Superior temporal gyrus (tissue), 1 donor: ENCODE measurements around the gene MCOLN1.

Source experiments
- DNase-seq: peaks from one replicate; pipeline ENCODE4 v3.0.0-alpha.2; 2016; ENCODE audit errors: extremely low spot score

Gene MCOLN1

GRCh38 chr19:7522072-7522922, at the start of gene MCOLN1:
TSS of gene MCOLN1 (plus strand) at chr19:7522624. CDS start at chr19:7522751, 127 bp downstream.
- peak; percentile 99 for DNase-seq

DNA sequence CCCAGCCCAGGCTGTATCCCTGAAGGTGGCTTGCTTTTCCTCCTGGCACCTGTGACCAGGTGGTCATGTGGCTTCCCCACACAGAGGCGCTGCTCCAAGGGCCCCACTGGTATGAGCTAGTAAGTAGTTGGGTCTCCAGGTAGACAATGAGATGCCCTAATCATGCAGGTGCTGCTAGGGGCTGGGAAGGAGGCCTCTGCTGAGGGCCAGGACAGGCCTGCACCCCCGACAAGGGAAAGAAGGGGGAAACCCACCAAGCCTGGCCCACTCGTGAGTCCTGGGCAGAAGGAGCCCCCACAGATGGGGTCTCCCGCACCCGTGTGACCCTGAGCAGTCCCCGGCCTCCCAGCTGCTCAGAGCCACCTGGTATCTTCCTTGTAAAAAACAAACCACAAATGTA, 46.8 kb upstream of the MCOLN1 start:
- no peak for DNase-seq

GRCh38 chr19:7476241-7476640, 46.2 kb upstream of the MCOLN1 start:
- DNase-seq, result no peak

- DNase-seq, result no peak
These were observed 45.5 kb upstream of the MCOLN1 start for GRCh38 chr19:7476777-7477494.

DNA sequence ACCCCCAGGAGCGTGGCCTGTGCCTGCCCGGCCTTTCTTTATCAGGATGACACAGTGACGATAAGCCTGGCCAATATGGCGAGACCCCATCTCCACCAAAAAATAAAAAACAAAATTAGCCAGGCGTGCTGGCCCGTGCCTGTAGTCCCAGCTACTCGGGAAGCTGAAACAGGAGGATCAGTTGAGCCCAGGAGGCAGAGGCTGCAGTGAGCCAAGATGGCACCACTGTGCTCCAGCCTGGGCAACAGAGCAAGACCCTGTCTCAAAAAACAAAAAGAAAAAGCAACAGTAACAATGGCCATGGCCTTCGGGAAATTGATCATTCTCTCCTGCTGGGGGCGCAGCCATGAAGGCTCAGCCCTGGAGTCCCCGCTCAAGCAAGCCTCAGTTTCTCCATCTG, 44.7 kb upstream of the MCOLN1 start:
- DNase-seq, result no peak

DNA sequence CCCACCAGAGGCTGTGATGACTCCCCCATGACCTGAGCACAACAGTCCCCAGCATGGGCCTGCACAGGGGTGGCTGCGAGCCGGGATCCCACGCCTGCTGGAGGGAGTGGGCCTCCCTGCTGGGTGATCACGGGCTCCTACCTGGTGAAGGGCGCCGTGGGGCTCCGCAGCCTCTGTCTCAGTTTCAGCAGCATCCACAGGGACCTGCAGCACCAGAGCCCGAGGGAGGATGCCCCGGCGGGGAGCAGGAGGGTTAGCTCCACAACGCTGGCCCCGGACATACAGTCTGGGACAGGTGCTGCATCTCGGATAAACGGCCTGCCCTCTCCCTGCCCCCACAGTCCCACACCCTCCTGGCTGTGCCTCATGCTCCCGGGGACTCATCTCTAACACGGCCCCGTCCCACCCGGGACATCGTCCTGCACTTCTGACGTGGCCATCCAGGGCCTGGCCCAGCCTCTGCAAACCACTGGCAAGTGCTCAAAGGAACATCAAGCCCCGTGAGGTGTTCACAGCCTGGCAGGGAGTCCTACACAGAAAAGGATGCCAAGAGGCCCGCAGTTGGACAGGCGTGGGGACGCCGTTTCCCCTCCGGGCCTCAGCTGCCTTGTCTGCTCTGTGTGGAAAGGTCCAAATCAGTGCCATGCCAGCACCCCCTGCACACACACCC, 44.1 kb upstream of the MCOLN1 start:
- no peak for DNase-seq

- no peak for DNase-seq
These were observed 43.6 kb upstream of the MCOLN1 start for GRCh38 chr19:7478843-7479227.

DNA sequence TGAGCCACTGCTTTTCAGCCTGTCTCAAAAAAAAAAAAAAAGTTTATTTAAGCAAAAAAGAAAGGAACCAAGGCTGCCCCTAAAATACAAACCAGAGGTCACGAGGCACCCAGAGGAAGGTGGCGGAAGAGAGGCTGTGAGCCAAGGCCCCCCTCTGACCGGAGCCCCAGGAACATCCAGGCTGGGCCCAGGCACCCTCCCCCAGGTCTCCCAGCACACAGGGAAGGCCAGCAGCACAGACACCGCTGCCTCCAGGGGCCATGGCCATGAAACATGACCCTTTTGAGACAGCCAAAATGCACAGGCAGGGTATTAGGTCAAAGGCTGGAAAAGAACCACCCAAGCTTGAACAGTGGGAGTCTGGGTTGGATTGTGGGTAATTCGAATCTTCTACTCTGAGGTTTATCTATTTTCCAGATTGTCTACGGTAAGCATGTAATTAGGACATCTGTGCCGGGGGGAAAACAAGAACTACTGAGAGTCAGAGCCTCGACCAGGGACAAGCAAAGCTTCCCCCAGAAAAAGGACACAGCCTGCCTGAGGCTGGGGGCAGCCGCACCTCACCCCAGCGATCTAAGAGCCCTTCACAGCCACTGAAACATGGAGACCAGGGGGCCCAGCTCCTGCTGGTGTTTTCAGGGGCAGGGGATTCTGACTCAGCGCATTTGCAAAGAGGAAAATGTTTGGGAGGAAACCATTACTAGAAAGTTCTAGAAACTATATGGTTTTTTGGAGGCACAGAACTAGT, 42.0 kb upstream of the MCOLN1 start:
- no peak for DNase-seq

- no peak for DNase-seq
These were observed 41.5 kb upstream of the MCOLN1 start for GRCh38 chr19:7480970-7481255.

GRCh38 chr19:7482584-7483439, 39.6 kb upstream of the MCOLN1 start:
- no peak for DNase-seq

GRCh38 chr19:7483720-7484201, 38.7 kb upstream of the MCOLN1 start:
- DNase-seq, result no peak

GRCh38 chr19:7486923-7487322, 35.5 kb upstream of the MCOLN1 start:
- DNase-seq, result no peak

- peak; percentile 89 for DNase-seq
These were observed 33.6 kb upstream of the MCOLN1 start, which contains the start of gene PEX11G for GRCh38 chr19:7488736-7489353. TSS of gene PEX11G (minus strand) at chr19:7489035. CDS start at chr19:7489010, 25 bp downstream.

DNA sequence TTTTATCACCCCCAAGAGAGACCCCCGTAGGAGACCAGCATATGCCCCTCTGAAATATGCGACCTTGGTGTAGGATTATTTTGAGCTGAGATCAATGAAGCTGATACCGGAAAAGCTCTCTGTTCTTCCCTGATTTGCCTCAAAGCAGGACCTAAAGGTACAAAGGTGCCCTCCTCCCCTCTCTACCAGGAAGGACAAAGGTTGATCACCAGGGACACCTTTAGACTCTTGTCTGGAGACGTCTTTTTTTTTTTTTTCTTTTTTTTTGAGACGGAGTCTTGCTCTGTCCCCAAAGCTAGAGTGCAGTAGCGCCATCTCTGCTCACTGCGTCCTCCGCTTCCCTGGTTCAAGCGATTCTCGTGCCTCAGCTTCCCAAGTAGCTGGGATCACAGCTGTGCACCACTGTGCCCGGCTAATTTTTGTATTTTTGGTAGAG, 32.8 kb upstream of the MCOLN1 start:
- no peak for DNase-seq

DNA sequence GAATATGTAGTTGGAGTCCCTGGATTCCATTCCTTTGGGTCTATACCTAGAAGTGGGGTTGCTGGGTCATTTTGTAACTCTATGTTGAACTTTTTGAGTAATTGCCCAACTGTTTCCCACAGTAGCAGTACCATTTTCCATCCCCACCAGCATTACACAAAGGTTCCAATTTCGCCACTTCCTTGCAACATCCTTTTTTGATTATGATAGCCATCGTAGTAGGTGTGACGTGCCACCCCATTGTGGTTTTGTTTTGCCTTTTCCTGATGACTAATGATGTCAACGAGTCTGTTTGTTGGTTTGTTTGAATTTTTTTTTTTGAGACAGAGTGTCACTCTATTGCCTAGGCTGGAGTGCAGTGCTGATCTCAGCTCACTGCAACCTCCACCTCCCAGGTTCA, 30.3 kb upstream of the MCOLN1 start:
- no peak for DNase-seq

DNA sequence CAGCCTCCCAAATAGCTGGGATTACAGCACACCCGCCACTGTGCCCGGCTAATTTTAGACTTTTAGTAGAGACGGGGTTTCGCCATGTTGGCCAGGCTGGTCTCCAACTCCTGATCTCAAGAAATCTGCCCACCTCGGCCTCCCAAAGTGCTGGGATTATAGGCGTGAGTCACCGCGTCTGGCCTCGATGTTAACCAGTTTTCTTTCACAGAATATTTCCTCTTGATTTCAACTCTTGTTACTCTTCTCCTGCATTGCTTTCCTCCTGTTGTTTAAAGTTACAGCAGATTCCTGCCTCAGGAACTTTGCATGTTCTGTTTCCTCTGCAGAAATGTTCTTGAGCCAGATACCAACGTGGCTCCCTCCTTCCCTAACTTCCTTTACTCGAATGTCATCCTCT, 29.9 kb upstream of the MCOLN1 start:
- no peak for DNase-seq

DNA sequence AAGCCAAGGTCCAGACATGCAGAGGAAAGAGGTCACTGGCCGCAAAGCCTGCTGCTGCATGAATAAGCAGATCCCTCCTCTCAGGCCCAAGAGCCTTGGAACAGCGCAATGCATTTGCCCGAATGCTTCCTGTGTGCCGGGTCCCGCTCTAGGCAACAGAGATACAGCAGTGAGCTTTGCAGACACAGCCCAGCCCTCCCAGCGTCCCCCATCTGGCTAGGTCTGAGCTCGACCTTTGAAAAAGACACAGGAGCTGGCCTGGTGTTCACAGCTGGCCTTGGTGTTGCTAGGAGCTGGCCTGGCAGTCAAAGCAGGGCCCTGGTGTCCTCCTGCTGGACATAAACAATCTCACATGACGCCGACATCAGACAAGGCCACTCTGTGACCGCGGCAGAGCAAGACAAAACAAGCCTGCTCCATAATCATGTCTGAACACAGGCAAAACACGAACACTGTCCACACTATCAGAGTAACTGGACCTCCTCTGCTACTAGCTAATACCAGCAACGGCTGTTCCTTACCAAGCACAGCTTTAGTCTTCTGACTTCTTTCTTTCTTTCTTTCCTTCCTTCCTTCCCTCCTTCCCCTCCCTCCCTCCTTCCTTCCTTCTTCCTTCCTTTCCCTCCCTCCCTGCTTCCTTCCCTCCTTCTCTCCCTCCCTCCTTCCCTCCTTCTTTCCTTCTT, 27.9 kb upstream of the MCOLN1 start:
- DNase-seq, result peak; percentile 93

DNA sequence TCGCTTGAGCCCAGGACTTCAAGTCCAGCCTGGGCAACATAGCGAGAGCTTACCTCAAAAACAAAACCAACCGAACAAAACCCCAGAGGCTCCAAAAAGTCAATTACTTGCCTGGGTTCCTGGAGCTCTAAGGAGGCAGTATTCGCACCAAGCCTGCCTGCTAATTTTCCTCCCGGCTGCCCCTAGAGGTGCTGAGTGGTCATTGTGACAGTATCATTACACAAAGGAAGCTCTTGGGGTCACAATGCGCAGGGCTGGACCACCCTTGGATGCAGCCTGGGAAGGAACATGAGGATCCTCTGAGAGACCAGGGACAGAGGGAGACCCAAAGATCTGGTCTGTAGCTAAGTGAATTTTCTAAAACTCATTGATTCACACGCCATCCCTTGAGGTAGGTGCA, 25.1 kb upstream of the MCOLN1 start:
- DNase-seq, result peak; percentile 47

DNA sequence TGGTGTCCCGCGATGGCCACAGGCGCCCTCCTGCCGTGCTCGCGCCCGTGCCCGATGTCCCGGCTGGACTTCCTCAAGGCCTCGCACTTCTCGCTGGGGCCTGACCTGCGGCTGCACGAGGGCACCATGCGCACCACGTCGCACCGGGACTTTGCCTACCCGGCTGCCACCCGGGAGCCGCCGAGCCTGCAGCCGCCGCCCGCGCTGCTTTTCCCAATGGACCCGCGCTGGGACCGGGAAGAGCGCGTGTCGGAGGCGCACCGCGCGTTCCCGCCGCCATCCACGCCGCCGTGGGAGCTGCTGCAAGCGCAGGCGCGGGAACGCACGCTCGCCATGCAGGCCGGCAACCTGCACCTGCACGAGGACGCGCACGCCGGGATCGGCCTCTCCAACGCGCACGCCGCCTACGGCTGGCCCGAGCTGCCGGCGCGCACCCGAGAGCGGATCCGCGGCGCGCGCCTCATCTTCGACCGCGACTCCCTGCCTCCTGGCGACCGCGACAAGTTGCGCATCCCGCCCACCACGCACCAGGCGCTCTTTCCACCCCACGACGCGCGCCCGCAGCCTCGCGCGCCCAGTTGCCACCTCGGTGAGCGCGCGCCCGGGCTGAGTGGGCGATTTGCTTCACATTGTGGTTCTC, 21.5 kb upstream of the MCOLN1 start:
- DNase-seq, result peak; percentile 80
